Activated gamma-delta T cell (primary cell): Measurements from ENCODE around the gene CUEDC1.

Experiments used
- DNase-seq: peaks from one replicate; lab custom pipeline; 2025; lab: John Stamatoyannopoulos, UW

The CUEDC1 gene

GRCh38 chr17:57894848-57895247, 60.4 kb downstream of the CUEDC1 start:
- DNase-seq: no peak

DNA sequence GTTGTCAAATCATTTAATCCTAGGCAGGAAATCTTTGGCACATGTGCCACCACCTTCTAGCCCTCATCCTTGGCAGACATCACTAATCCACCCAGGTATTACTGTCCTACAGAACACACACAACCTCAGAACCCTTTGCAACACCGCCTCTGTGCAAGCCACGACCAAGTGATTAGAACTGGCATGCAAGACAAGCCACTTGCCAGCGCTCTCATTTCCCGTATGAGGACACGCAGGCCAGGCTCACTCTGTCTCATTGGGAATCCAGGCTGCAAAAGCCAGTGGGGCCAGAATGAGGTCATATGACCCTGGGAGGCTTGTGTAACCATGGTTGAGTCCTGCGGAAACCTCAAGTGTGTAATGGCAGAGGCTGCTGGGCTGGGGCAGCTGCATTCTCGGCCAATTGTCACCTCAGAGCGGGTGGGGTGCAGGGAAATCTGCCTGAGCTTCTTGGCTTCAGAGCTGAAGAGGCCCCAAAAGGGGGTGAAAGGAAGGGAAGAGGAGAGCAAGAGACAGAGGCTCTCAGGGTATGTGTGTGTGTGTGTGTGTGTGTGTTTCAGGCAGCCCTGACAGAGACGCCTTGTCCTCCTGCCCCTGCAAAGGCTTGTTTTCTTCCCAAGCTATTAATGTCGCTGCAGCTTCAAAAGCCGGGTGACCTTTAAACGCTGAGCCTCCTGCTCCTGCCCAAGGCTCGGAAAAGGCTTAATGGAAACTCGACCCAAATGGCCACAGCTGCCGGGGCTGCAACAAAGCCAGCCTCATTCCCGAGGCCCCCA, 62.2 kb downstream of the CUEDC1 start:
- DNase-seq: no peak

GRCh38 chr17:57892146-57892819, 62.9 kb downstream of the CUEDC1 start:
- peak; percentile 46 for DNase-seq

DNA sequence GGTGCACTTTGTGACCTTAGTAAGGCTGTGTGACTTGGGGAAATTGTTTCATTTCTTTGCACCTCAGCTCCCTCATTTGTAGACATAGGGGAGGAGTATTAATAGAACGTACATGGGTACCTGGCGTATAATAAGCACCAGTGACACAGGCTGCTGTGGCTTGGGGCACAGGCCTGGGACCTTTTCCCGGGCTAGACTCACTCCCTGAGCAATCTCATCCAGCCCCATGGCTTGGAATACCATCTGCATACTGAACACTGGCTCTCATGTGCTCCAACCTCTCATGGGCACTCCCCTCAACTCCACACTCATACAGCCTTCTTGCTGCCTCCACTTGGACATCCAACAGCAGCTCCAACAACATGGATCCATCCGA, 64.4 kb downstream of the CUEDC1 start:
- no peak for DNase-seq

- DNase-seq: no peak
These were observed 65.0 kb downstream of the CUEDC1 start for GRCh38 chr17:57889892-57890856.

- no peak for DNase-seq
These were observed 66.0 kb downstream of the CUEDC1 start for GRCh38 chr17:57889252-57889651.

DNA sequence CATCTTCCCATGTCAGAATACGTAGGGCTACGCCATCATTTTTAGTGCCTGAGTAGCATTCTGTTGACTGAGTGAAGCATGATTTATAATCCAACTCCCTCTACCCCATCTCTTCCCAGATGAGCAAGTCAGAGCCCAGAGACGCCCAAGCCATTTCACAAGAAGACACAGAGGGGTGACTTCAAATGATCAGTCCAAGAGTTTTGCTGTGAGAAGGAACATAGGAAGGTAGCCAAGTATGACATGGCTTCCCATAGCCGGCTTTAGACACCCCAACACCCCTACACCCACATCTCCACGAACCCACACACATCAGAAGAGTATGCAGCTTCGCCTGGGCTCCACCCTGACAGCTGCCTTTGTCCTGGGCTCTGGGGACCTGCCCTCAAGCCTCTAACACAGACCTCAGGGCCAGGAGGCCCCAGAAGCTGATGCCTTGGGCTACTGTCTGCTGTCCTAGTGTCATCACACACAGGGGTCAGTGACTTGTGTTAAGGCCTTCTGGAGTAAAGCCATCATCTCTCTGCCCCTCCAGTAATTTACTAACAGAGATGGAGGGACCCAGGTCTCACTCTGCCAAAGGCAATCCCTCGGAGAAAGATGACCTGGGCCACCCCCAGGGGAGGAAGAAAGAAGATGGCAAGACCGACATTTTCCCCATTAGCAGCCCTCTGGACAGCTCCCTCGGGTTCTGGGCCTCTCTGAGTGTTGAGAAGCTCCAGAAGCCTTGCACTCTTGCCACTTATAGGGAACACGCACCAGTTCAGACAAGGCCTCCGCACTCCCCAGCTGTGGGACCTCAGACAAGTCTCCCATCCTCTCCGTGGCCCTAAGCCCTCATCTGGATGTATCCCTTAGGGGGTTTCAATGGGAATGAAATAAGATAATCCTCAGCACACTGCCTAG, 66.6 kb downstream of the CUEDC1 start:
- no peak for DNase-seq

- DNase-seq: no peak
These were observed 68.1 kb downstream of the CUEDC1 start for GRCh38 chr17:57887161-57887560.

- DNase-seq: no peak
These were observed 69.2 kb downstream of the CUEDC1 start for GRCh38 chr17:57886020-57886419.

- DNase-seq: no peak
These were observed 69.9 kb downstream of the CUEDC1 start for GRCh38 chr17:57885148-57885915.

- no peak for DNase-seq
These were observed 73.3 kb downstream of the CUEDC1 start for GRCh38 chr17:57881783-57882351.

DNA sequence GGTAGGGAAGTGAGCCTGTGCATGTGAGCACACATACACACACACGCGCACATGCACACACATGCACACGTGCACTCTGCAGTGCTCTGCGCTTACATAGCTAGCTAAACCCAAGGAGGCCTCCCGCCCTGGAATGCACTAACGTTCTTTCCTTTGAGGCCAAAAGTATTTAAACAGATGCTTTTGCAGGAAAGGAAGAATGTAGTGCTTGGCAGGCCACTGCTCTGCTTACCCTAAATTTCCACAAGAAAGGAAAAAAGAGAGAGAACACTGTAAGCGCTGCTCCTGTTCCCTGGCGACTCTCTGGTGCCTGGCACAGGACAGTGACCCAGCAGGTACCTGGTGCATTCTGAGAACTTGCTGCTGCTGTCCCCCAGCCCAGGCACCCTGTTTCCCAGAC, 74.1 kb downstream of the CUEDC1 start:
- no peak for DNase-seq

GRCh38 chr17:57880086-57880456, 75.1 kb downstream of the CUEDC1 start:
- DNase-seq: no peak

DNA sequence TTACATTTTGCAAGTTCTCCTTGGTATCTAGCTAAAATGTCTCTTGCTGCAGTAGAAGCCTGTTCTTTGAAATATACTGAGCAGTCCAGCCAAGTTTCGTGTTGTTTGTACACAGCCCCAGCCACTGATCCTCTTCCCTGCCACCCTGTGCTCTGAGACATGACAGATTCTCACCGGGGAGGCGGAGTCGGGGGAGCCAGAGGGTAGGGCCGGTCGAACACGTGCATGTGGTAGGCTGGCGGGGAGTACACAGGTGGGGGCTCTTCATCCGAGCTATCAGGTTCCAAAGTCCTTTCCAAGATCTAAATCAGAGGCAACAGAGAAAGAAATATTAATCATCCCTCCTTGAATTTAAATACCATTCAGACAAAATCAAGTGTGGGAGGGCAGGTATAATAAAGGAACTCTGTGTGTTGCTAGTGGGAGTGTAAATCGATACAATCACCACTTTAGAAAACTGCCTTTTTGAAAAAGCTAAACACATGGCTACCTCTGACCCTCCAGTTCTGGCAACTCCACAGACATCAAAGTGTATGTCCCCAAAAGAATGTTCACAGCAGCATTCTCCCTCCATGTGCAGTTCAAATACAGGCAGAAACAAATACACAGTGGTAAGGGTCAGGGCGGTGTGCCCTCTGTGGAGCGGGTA, 75.7 kb downstream of the CUEDC1 start:
- DNase-seq: no peak

- no peak for DNase-seq
These were observed 77.3 kb downstream of the CUEDC1 start for GRCh38 chr17:57877803-57878377.

DNA sequence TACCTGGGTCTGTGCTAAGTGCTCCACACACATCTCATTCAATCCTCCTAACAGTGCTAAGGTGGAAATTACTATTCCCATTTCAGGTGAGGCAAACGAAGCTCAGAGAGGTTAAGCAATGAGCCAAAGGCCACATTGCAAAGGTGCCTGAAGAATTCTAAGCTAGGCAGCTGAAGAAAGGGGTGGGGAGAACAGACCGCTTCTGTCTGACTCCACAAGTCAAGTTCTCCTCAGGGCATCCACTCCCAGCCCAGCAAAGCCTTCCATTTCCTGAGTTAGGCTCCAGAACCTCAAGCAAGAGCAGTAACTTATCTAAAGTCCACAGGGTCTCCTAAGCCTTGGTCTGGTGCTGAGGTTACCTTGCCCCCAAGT, 78.4 kb downstream of the CUEDC1 start:
- DNase-seq: no peak

DNA sequence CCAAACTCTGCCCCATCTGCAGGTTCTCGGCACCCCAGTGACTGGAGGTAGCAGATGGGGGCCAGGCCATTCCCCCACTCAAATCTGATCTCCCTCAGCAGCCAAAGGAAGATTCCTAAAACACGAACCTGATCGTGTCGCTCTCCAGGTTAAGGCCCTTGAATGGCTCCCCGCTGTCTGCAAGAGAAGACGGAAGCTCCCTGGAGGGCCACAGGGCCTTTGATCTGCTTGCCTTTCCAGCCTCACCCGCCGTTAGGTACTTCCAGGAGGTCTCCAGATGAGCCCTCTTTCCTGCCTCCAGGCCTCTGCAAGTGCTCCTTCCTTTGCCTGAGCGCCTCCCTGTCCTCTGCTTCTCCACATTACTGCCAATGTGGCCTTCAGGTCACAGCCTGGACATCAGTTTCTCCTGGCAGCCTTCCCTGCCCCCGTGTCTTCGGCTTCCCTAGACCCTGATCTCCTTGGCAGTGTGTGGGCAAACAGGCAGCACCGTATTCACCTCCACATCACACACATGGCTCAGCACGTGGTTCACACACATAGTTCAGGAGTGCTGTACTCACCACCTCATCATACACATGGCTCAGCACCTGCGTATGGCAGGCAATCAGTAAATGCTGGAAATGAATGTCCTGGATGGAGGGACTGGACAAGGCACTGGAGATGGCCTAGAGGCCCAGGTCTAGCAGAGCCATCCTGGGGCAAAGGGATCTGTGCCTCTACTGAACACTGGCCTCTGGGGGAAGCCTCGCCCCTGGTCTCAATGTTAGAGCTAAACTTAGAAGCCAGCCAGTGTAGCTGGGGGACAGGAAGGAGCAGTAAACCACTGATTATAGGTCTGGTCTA, 79.0 kb downstream of the CUEDC1 start:
- DNase-seq: no peak

DNA sequence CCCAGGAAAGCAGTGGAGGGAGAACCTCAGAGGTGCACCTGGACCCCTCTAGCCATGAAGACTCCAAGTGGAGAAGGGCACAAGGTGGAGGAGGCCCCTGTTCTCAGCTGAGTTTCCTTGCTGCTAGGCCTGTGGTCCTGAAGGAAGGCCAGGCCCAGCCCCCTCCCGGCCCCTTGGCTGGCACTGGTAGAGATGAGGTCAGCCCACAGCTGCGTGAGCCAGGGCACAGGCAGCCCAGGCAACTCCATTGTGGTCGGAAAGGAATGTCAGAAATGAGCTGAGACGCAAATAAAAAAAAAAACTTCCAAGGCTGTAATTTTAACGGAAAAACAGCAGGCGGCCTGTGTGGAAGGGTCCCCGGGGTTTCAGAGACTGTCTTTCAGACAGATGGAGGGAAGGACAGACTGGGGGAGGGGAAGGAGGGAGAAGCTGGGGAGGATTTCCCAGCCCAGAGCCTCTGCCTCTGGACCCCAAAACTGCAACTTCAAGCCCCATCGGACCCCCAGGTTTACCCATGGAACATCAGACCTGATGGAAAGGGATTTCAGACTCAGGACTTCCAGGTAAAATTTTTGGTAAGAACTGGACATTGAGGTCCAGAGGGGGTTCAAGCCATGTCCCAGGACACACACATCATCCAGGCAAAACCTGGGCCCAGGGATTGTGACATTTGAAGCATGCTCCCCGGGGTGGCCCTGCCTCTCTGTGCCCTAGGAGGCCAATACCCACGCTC, 79.8 kb downstream of the CUEDC1 start:
- no peak for DNase-seq
